Epithelial cell of proximal tubule (primary cell): ENCODE results near the gene KDM4B. TPM values are rescaled to one million over a fixed set of nuclear protein-coding genes. Genes with fewer than 3 reads are reported as not detected.

Source experiments
- DNase-seq: peaks from one replicate; pipeline ENCODE4 v3.0.0-alpha.2; 2011; ENCODE audit warnings: low read depth
- H3K4me3 ChIP-seq: 2 replicates; pipeline ENCODE4 v1.5.1; 2011; ENCODE audit warnings: low read depth, mild to moderate bottlenecking, low read length
- total RNA-seq: library from RNA; depleted of rRNA; stranded (reverse); fragments of >200 nt; gene quantifications from 2 replicates; pipeline ENCODE4 v1.2.3, GENCODE V29; 2015
- TF ChIP-seq, protein P1 (sequence below): conservative IDR thresholded peaks from 2 replicates; pipeline ENCODE4 v1.5.1; 2012; ENCODE audit warnings: low read depth, mild to moderate bottlenecking, low read length

The KDM4B gene
- total RNA-seq, 1 donor from 2014 or later: 20.5 TPM

DNA sequence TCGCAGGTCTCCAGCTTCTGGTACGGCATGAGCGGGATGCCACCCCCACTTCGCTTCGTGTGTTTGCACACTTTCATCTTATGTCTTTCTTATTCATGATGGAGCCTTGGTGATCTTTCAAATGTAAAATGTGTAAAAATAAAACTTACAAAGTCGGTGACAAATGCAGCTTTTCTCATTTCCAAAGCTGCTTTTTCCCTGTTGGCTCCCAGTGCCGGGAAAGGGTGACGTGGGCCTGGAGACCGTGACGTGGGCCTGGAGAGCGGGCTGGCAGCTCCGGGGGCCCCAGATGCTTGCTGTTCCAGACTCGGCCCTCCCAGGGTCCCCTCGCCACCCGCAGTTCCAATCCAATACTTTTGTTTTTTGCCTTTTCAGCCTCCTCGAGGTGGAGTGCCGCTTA is 101.4 kb downstream of the KDM4B start:
- DNase-seq: no peak
- H3K4me3 ChIP-seq: no peak overlapping the region
- TF ChIP-seq, protein P1, sequence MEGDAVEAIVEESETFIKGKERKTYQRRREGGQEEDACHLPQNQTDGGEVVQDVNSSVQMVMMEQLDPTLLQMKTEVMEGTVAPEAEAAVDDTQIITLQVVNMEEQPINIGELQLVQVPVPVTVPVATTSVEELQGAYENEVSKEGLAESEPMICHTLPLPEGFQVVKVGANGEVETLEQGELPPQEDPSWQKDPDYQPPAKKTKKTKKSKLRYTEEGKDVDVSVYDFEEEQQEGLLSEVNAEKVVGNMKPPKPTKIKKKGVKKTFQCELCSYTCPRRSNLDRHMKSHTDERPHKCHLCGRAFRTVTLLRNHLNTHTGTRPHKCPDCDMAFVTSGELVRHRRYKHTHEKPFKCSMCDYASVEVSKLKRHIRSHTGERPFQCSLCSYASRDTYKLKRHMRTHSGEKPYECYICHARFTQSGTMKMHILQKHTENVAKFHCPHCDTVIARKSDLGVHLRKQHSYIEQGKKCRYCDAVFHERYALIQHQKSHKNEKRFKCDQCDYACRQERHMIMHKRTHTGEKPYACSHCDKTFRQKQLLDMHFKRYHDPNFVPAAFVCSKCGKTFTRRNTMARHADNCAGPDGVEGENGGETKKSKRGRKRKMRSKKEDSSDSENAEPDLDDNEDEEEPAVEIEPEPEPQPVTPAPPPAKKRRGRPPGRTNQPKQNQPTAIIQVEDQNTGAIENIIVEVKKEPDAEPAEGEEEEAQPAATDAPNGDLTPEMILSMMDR: no peak

DNA sequence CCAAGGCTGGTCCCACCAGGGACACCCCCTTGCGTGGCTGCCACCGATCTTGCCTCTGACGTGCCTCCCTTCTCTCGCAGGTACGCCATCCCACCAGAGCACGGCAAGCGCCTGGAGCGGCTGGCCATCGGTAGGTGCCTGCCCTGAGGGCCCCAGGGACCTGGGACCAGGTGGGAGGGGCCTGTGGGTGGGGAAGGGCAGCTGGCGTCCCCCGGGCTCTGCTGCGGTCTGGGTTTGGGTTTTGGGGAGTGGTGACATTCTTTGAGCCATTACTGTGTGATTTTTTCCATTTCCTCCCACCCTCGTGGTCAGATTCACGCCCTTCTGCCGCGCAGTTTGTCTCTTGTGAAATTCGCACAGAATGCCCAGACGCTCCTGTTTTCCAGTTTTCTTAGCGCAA is 102.0 kb downstream of the KDM4B start:
- DNase-seq: no peak
- H3K4me3 ChIP-seq: no peak overlapping the region
- TF ChIP-seq, protein P1: no peak

DNA sequence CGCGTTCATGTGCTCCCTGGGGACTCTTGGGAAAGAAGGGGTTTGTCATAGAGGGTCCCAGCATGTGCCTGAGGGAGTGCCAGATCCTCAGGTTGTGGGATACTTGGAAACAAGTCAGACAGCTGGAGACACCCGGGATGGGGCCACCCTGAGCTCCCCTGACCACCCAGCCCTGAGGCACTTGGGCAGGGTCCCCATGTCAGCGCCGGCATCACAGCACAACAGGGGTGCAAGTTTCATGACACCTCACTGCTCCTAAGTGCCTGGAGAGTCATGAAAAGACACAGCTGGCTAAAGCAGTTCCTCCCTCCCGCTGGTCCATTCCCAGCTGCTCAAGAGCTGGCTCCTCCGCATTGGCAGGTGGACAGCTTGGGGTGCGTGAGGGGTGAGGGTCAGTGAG is 102.7 kb downstream of the KDM4B start:
- DNase-seq: no peak
- no peak overlapping the region for H3K4me3 ChIP-seq
- TF ChIP-seq, protein P1: no peak

DNA sequence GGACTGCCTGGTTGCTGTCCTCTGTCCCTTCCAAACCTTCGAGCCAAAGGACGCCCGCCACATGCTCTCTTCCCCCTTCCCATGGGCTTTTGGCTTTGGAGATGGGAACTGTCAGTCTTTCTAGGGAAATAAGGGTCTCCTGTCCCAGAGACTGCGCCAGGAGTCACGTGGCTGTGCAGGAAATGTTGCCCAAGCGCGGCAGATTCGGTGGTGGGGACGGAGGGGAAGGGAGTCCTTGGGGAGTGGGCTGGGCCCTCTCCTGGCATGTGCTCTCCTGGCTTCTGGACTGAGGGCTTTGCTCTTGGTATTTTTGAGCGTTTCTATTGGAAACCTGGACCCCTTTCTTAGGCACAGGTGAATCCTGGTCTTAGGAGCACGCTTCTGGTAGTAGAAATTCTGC is 103.2 kb downstream of the KDM4B start:
- no peak for DNase-seq
- no peak overlapping the region for H3K4me3 ChIP-seq
- TF ChIP-seq, protein P1: no peak

DNA sequence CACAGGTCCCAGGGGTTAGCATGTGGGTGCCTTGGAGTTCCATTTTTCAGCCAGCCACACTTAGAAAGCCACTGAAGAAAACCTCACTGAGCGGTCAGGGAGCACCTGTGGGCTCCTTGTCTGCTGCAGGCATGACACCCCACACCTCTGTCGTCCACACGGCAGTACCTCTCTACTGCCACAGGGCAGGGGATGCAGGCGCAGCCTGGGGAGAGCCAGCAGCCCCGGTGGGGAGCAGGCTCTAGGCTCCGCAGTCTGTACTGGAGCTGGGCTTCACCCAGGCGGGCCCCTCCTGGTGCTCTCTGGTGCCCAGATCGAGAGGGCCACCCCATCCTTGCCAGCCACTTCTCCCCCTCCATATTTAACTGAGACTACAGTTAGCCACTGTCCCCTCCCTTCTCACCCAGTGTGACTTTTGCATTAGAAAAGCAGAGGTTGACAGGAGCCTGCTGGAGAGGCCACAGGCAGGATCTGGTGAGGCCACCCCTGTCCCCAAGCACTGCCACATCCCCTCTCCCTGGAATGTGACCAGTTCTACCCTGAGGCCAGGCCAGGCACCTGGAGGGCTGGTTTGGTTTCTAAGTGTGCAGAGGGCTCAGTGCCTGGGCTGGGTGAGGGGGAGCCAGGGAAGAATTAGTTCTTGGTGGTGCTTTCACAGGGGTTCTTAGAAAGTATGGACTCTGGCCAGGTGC is 104.4 kb downstream of the KDM4B start:
- no peak overlapping the region for H3K4me3 ChIP-seq
- DNase-seq: no peak
- TF ChIP-seq, protein P1: no peak

DNA sequence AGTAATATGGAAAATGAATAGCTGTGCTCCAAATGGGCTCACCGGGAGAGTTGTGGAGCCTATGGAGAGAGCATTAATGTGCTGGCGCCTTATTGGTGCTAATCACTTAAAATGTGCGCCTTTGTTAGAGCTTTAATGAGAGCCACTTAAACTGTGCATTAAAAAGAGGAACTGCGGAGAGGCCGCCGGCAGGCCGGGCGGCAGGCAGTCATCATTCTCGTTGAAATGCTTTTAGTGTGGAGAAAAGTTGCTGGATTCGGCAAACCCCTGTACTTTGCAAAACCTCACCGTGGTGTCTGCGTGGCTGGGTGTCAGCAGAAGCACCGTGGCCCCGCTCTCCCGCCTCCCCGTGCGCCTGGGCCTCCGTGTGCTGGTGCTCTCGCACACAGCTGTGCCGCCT is 105.5 kb downstream of the KDM4B start:
- TF ChIP-seq, protein P1: no peak
- no peak for DNase-seq

DNA sequence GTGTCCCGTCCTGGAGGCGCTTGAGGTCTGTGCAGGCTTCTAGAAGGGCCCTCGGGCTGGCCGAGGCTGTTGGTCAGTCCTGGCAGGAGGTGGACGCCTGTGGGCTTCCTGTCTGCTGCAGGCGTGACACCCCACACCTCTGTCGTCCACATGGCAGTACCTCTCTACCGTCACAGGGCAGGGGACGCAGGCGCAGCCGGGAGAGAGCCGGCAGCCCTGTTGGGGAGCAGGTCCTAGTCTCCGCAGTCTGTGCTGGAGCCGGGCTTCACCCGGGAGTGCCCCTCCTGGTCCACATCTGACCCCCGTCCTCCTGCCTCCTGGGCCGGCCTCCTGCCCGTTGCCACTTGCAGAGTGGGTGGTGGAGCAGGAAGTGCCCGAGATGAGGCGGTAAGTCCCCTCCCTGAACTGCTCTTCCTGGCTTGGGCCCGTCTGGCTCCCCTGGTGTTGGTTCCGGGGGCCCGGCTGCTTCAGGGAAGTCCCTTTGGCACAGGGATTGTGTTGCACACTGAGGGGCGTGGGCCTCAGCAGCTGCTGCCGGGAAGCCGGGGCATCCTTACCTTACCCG is 106.0 kb downstream of the KDM4B start:
- TF ChIP-seq, protein P1: no peak

More for the DNA sequence above, 105.5 kb downstream of the KDM4B start:
- no peak overlapping the region for H3K4me3 ChIP-seq

More for the DNA sequence above, 106.0 kb downstream of the KDM4B start:
- H3K4me3 ChIP-seq: no peak overlapping the region
- DNase-seq: no peak
